HepG2 (cell line): ENCODE results near the gene RBM12. TPM values are rescaled to one million over a fixed set of nuclear protein-coding genes. Genes with fewer than 3 reads are reported as not detected.

Experiments used
- HNF4A ChIP-seq: sonication (generic); formaldehyde crosslinking; IDR thresholded peaks from 2 replicates; pipeline ENCODE4 v1.4.0; 2020; ENCODE audit warnings: missing genetic modification reagents
- HNRNPH1 ChIP-seq: fragments of 200-400 bp; formaldehyde crosslinking; optimal IDR thresholded peaks from 2 replicates; pipeline ENCODE3; 2017; ENCODE audit warnings: mild to moderate bottlenecking, low read depth, low read length
- KAT8 ChIP-seq: IDR thresholded peaks from 2 replicates; pipeline ENCODE4 v1.6.1; 2016; ENCODE audit warnings: missing genetic modification reagents, missing compliant biosample characterization
- RBFOX2 ChIP-seq: fragments of 200-400 bp; formaldehyde crosslinking; IDR thresholded peaks from 2 replicates; pipeline ENCODE4 v1.6.1; 2017; ENCODE audit warnings: low read depth, mild to moderate bottlenecking, low read length
- SETDB1 ChIP-seq: sonication (generic); formaldehyde crosslinking; IDR thresholded peaks from 2 replicates; pipeline ENCODE4 v1.5.1; 2020; ENCODE audit warnings: missing genetic modification reagents, mild to moderate bottlenecking, borderline replicate concordance
- ZNF24 ChIP-seq: fragments of 450-650 bp; IDR thresholded peaks from 2 replicates; pipeline ENCODE4 v1.6.1; 2017; ENCODE audit warnings: antibody characterized with exemption, mild to moderate bottlenecking
- ZNF317 ChIP-seq: sonication (generic); formaldehyde crosslinking; IDR thresholded peaks from 2 replicates; pipeline ENCODE4 v1.5.0; 2020; ENCODE audit warnings: mild to moderate bottlenecking, missing genetic modification reagents
- ZNF430 ChIP-seq: sonication (generic); formaldehyde crosslinking; IDR thresholded peaks from 2 replicates; pipeline ENCODE4 v1.9.0; 2021; ENCODE audit warnings: mild to moderate bottlenecking, missing genetic modification reagents
- ZNF780A ChIP-seq: sonication (generic); formaldehyde crosslinking; IDR thresholded peaks from 2 replicates; pipeline ENCODE4 v1.8.0; 2022; ENCODE audit warnings: mild to moderate bottlenecking, missing genetic modification reagents, moderate library complexity
- polyA plus RNA-seq, 8 experiments: library from polyadenylated mRNA; depleted of rRNA in 3 of 8; stranded (reverse) in 7 of 8; unstranded in 1 of 8; fragments of >200 nt; fragmentation: Illumina TruSeq in 4 of 8; extraction: Trizol in 4 of 8; gene quantifications; 2 replicates each; pipeline versions ENCODE4 v1.2.1 to v1.2.3, GENCODE V29; 2011 to 2016; ENCODE audit warnings: low read depth in 4 of 8, missing spikeins in 1 of 8, mixed read lengths in 1 of 8; ENCODE audit not compliant: insufficient read depth in 1 of 8
- total RNA-seq, 5 experiments: library from RNA; depleted of rRNA; stranded (reverse); fragments of >200 nt; fragmentation: Illumina TruSeq; extraction: Trizol; gene quantifications; 2 replicates each; pipeline ENCODE4 v1.2.3, GENCODE V29; 2016; ENCODE audit warnings: low read depth in 1 of 5
- TF ChIP-seq, protein P1 (sequence below): sonication (generic); formaldehyde crosslinking; IDR thresholded peaks from 2 replicates; pipeline ENCODE4 v1.4.0; 2020; ENCODE audit warnings: missing genetic modification reagents, mild to moderate bottlenecking, borderline replicate concordance
- TF ChIP-seq, protein P2 (sequence below), 2 experiments: IDR thresholded peaks; 2 replicates each; pipeline ENCODE4 v1.6.1; 2011 to 2012; ENCODE audit warnings: low read length in 2 of 2, borderline replicate concordance in 1 of 2, low read depth in 1 of 2, mild to moderate bottlenecking in 1 of 2, moderate library complexity in 1 of 2
- TF ChIP-seq, protein P3 (sequence below): sonication (generic); formaldehyde crosslinking; IDR thresholded peaks from 2 replicates; pipeline ENCODE4 v1.5.0; 2020; ENCODE audit warnings: mild to moderate bottlenecking, missing genetic modification reagents

RBM12 gene
- total and polyA plus RNA-seq, 2 of the 13 experiments (the other 11 are each of a cell fraction or from before 2014, with no cell fraction given) = 97.9 to 104 TPM

GRCh38 chr20:35664466-35665206 lies at the start of gene RBM12, which contains the start of gene CPNE1 (continued):
- TF ChIP-seq ZNF430 (CRISPR knock-in tag) (peak; percentile 99), ZNF780A (CRISPR knock-in tag) (no peak), KAT8 (CRISPR knock-in tag) (peak; percentile 99), ZNF317 (CRISPR knock-in tag) (peak; percentile 88), HNF4A (CRISPR knock-in tag) (peak; percentile 37; the same call in 1 of the 2 replicates), RBFOX2 (peak; percentile 100), ZNF24 (0 out of 2 replicates have a peak, but pooled peaks have one; percentile 6), SETDB1 (CRISPR knock-in tag) (no peak), HNRNPH1 (no peak)
- TF ChIP-seq, protein P1, sequence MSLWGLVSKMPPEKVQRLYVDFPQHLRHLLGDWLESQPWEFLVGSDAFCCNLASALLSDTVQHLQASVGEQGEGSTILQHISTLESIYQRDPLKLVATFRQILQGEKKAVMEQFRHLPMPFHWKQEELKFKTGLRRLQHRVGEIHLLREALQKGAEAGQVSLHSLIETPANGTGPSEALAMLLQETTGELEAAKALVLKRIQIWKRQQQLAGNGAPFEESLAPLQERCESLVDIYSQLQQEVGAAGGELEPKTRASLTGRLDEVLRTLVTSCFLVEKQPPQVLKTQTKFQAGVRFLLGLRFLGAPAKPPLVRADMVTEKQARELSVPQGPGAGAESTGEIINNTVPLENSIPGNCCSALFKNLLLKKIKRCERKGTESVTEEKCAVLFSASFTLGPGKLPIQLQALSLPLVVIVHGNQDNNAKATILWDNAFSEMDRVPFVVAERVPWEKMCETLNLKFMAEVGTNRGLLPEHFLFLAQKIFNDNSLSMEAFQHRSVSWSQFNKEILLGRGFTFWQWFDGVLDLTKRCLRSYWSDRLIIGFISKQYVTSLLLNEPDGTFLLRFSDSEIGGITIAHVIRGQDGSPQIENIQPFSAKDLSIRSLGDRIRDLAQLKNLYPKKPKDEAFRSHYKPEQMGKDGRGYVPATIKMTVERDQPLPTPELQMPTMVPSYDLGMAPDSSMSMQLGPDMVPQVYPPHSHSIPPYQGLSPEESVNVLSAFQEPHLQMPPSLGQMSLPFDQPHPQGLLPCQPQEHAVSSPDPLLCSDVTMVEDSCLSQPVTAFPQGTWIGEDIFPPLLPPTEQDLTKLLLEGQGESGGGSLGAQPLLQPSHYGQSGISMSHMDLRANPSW (CRISPR knock-in tag) = peak; percentile 92; the same call in 1 of the 2 replicates
- TF ChIP-seq, protein P2, sequence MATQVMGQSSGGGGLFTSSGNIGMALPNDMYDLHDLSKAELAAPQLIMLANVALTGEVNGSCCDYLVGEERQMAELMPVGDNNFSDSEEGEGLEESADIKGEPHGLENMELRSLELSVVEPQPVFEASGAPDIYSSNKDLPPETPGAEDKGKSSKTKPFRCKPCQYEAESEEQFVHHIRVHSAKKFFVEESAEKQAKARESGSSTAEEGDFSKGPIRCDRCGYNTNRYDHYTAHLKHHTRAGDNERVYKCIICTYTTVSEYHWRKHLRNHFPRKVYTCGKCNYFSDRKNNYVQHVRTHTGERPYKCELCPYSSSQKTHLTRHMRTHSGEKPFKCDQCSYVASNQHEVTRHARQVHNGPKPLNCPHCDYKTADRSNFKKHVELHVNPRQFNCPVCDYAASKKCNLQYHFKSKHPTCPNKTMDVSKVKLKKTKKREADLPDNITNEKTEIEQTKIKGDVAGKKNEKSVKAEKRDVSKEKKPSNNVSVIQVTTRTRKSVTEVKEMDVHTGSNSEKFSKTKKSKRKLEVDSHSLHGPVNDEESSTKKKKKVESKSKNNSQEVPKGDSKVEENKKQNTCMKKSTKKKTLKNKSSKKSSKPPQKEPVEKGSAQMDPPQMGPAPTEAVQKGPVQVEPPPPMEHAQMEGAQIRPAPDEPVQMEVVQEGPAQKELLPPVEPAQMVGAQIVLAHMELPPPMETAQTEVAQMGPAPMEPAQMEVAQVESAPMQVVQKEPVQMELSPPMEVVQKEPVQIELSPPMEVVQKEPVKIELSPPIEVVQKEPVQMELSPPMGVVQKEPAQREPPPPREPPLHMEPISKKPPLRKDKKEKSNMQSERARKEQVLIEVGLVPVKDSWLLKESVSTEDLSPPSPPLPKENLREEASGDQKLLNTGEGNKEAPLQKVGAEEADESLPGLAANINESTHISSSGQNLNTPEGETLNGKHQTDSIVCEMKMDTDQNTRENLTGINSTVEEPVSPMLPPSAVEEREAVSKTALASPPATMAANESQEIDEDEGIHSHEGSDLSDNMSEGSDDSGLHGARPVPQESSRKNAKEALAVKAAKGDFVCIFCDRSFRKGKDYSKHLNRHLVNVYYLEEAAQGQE (IDR thresholded peaks at IDR 0.05; ENCODE audit: borderline replicate concordance in 1 of 2, low read depth in 1 of 2, low read length in 2 of 2) = peak in 1 of 2 experiments; percentile 78; a peak in 2 of 4 replicates
- TF ChIP-seq, protein P3, sequence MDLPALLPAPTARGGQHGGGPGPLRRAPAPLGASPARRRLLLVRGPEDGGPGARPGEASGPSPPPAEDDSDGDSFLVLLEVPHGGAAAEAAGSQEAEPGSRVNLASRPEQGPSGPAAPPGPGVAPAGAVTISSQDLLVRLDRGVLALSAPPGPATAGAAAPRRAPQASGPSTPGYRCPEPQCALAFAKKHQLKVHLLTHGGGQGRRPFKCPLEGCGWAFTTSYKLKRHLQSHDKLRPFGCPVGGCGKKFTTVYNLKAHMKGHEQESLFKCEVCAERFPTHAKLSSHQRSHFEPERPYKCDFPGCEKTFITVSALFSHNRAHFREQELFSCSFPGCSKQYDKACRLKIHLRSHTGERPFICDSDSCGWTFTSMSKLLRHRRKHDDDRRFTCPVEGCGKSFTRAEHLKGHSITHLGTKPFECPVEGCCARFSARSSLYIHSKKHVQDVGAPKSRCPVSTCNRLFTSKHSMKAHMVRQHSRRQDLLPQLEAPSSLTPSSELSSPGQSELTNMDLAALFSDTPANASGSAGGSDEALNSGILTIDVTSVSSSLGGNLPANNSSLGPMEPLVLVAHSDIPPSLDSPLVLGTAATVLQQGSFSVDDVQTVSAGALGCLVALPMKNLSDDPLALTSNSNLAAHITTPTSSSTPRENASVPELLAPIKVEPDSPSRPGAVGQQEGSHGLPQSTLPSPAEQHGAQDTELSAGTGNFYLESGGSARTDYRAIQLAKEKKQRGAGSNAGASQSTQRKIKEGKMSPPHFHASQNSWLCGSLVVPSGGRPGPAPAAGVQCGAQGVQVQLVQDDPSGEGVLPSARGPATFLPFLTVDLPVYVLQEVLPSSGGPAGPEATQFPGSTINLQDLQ (CRISPR knock-in tag) = no peak; the same call in none of the 2 replicates
